ENCODE data around the gene PPP1R11.
A peak's percentile ranks its signal among the peaks of the same experiment; 100 is the strongest.

The PPP1R11 gene

DNA sequence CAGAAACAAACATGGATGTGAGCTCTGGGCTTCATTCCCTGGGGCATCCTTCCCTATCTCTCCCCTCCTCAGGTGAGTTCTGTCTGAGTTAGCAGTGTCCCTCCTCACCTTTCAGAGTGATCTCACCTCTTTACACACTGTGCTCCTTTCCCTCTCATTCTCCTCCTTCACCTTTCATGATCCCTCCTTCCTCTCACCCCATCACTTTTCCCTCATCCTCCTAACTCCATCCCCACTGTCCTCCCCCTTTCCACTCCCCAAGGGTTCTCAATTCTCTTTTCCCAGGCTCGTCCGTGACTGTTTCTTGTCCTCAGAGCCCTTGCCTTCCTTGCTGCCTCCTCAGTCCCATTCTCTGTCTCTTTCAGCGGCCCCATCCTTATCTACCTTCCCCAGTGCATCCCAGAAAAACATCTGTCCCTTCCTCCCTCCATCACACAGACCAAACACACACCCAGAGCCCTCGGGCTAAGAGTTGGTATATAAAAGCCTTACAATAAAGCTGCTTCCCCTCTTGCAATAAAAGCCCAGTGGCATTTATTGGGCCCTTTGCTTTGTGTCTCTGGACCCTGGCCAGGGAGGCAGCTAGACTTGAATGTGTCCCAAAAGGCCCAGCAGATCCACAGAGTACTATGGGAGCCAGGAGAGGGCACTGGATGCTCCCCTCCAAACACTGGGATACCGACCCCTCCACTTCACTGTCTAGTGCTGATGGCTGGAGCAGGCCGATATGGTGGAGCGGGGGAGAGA lies 6.7 kb downstream of the PPP1R11 start:
- POLR2A ChIA-PET = no interaction called here
- DNase-seq (ENCODE audit: low read depth, low spot score) = no peak
- no peak for TF ChIP-seq CTCF (IDR thresholded peaks at IDR 0.05; ENCODE audit: insufficient read depth, low read length, missing control alignments)
- no peak overlapping the region for H3K4me3 ChIP-seq (ENCODE audit: low read depth, low read length)
- CTCF ChIA-PET = interaction anchor here (1.8 kb wide), 1 partner anchor 30 kb away, joined by 7 read pairs; no protein-coding TSS in a partner anchor

DNA sequence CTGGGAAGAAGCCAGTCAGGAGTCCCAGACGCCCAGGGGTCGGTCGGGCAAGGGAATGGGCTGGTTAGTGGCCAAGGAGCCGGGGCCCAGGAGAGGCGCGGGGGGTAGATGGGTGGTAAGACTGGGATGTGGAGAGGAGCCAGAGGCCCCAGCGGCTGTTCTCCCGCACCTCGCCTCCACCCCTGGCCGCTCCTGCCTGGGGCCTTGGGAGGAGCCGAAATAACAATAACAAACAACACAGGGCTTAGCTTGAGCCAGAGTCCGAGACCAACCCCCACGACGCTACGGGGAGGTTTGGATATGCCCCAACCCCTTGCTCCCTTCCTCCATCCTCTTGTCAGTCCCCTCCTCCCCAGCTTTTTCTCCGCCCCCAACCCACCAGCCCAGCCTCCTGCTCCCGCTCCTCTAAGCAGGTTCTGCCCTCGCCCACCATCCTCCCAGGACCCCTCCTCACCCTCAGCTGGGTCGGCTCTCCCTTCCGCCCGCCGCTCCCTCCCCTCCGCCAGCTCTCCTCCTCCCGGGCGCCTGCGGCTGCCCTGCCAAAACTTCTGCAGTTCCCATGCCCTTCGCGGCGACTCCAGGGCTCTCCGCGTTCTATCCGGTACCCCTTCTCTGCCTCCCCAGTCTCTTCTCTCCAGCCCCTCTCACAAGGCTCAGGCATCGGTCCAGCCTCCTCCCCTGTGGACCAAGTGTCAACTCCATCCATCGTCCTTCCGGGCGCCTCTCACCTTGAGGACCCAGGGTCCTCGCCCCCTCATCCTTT lies 7.5 kb downstream of the PPP1R11 start:
- CTCF ChIA-PET = interaction anchor here (1.8 kb wide), 1 partner anchor 29 kb away, joined by 7 read pairs; no protein-coding TSS in a partner anchor

DNA sequence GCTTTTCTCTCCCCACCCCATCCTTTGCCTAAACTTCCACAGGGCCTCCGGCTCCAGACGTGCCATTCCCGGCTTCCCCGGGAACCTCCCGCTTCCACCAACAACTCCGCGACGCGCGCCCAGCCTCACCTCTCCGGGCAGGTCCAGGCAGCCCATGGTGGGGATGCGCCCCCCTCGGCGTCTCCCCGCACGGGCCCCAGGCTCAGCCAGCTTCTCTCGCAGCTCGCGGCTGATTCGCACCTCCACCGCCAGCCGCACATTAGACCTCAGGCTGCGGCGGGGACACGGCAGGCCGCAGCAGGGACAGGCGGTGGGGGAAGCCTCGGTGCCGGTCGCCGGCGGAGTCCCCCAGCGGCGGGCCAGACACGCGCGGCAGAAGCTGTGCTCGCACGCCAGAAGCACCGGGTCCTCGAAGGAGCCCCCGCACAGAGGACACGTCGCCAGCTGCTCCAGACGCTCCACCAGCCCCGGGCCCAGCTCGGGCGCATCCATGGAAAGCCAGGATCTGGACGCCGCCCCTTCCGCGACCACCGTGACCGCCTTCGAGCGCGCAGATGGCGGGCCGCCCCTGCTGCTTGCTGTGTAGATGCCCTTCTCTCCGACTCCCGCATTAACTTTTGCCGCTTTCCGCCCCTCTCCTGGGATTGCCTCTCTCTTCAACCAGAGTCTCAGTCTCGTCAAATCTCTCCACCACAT lies 8.2 kb downstream of the PPP1R11 start, which contains the start of gene RNF39:
Gene RNF39, minus strand, starts transcription at position 676 of the 696 bp plus-strand sequence. Its CDS starts 184 bp downstream, at position 492.
- no peak for TF ChIP-seq CTCF (IDR thresholded peaks at IDR 0.05; ENCODE audit: insufficient read depth, low read length, missing control alignments)
- H3K4me3 ChIP-seq (ENCODE audit: low read depth, low read length) = no peak within 1 kb of the TSS
- ChIA-PET CTCF (no interaction called here), POLR2A (no interaction called here)
- DNase-seq (ENCODE audit: low read depth, low spot score) = no peak

More for the DNA sequence above, 7.5 kb downstream of the PPP1R11 start:
- no peak for DNase-seq (ENCODE audit: low read depth, low spot score)
- no peak for TF ChIP-seq CTCF (IDR thresholded peaks at IDR 0.05; ENCODE audit: insufficient read depth, low read length, missing control alignments)
- no peak overlapping the region for H3K4me3 ChIP-seq (ENCODE audit: low read depth, low read length)
- POLR2A ChIA-PET = no interaction called here

- POLR2A ChIA-PET = no interaction called here
- DNase-seq (ENCODE audit: low read depth, low spot score) = no peak
- CTCF ChIA-PET = no interaction called here
- TF ChIP-seq CTCF (IDR thresholded peaks at IDR 0.05; ENCODE audit: insufficient read depth, low read length, missing control alignments) = peak; percentile 18
- H3K4me3 ChIP-seq (ENCODE audit: low read depth, low read length) = no peak overlapping the region
Measured at GRCh38 chr6:30075790-30076732, 9.1 kb downstream of the PPP1R11 start.

- H3K4me3 ChIP-seq (ENCODE audit: low read depth, low read length) = no peak overlapping the region
- DNase-seq (ENCODE audit: low read depth, low spot score) = no peak
- CTCF ChIA-PET = interaction anchor here (1.3 to 1.5 kb wide), 2 partner anchors 25 to 54 kb away, joined by 3 to 6 read pairs; no protein-coding TSS in a partner anchor
- POLR2A ChIA-PET = no interaction called here
- no peak for TF ChIP-seq CTCF (IDR thresholded peaks at IDR 0.05; ENCODE audit: insufficient read depth, low read length, missing control alignments)
Measured at GRCh38 chr6:30077218-30077617, 10.2 kb downstream of the PPP1R11 start.
